Dermis microvascular lymphatic vessel endothelial cell (primary cell): ENCODE data around the gene SPOP. TPM values are rescaled to one million over a fixed set of nuclear protein-coding genes. Genes with fewer than 3 reads are reported as not detected.
A peak's percentile ranks its signal among the peaks of the same experiment; 100 is the strongest.

Experiments used
- DNase-seq, 2 donors: peaks; one replicate each; pipeline versions ENCODE4 v3.0.0 to v3.0.0-alpha.2; 2010; ENCODE audit warnings: low read depth in 2 of 2
- total RNA-seq: library from RNA; depleted of rRNA; stranded (reverse); fragments of >200 nt; gene quantifications from 2 replicates; pipeline ENCODE4 v1.2.1, GENCODE V29; 2014

The SPOP gene
- total RNA-seq, 1 donor from 2014 or later: 106 TPM

GRCh38 chr17:49616601-49617131 is 61.2 kb downstream of the SPOP start:
- no peak for DNase-seq

- peak in 1 of 2 donors; percentile 27 for DNase-seq
Measured at GRCh38 chr17:49616086-49616485, 61.8 kb downstream of the SPOP start.

- no peak for DNase-seq
Measured at GRCh38 chr17:49613182-49613800, 64.6 kb downstream of the SPOP start.

- no peak for DNase-seq
Measured at GRCh38 chr17:49612726-49613125, 65.2 kb downstream of the SPOP start.

- DNase-seq: no peak
Measured at GRCh38 chr17:49610883-49611584, 66.9 kb downstream of the SPOP start.

- peak in 1 of 2 donors; percentile 58 for DNase-seq
Measured at GRCh38 chr17:49604314-49604869, 73.5 kb downstream of the SPOP start.

- DNase-seq: no peak
Measured at GRCh38 chr17:49603720-49604119, 74.2 kb downstream of the SPOP start.

- DNase-seq: no peak
Measured at GRCh38 chr17:49603238-49603637, 74.7 kb downstream of the SPOP start.

- DNase-seq: no peak
Measured at GRCh38 chr17:49602783-49603182, 75.1 kb downstream of the SPOP start.

- no peak for DNase-seq
Measured at GRCh38 chr17:49600949-49601348, 76.9 kb downstream of the SPOP start.

- no peak for DNase-seq
Measured at GRCh38 chr17:49598918-49599317, 79.0 kb downstream of the SPOP start.

GRCh38 chr17:49597928-49598655 is 79.8 kb downstream of the SPOP start:
- DNase-seq: peak in 1 of 2 donors; percentile 40

GRCh38 chr17:49597436-49597835 is 80.5 kb downstream of the SPOP start:
- DNase-seq: no peak

GRCh38 chr17:49596613-49597244 is 81.2 kb downstream of the SPOP start:
- no peak for DNase-seq

GRCh38 chr17:49595980-49596379 is 81.9 kb downstream of the SPOP start:
- DNase-seq: no peak

- no peak for DNase-seq
Measured at GRCh38 chr17:49595328-49595727, 82.6 kb downstream of the SPOP start.

- no peak for DNase-seq
Measured at GRCh38 chr17:49592263-49592662, 85.6 kb downstream of the SPOP start.

GRCh38 chr17:49590874-49591273 is 87.0 kb downstream of the SPOP start:
- no peak for DNase-seq

- DNase-seq: no peak
Measured at GRCh38 chr17:49589577-49589927, 88.3 kb downstream of the SPOP start.

- DNase-seq: no peak
Measured at GRCh38 chr17:49588726-49589576, 88.9 kb downstream of the SPOP start.

GRCh38 chr17:49588312-49588711 is 89.6 kb downstream of the SPOP start:
- no peak for DNase-seq
